ENCODE results near the gene CD79A.
A peak's percentile ranks its signal among the peaks of the same experiment; 100 is the strongest.
"Not testable (repeated sequence)": the region's sequence is repeated elsewhere in the genome, so short reads cannot be mapped to it uniquely, and the experiment has no call there.

The CD79A gene

GRCh38 chr19:41863209-41863931 lies 13.7 kb upstream of the CD79A start:
- DNase-seq: no peak

GRCh38 chr19:41864374-41864773 lies 12.7 kb upstream of the CD79A start:
- no peak for DNase-seq

GRCh38 chr19:41866284-41866683 lies 10.8 kb upstream of the CD79A start:
- DNase-seq: no peak

- DNase-seq: no peak
Observed at GRCh38 chr19:41868120-41868988, 8.7 kb upstream of the CD79A start.

- no peak for DNase-seq
Observed at GRCh38 chr19:41868989-41869300, 8.1 kb upstream of the CD79A start.

GRCh38 chr19:41869374-41869955 lies 7.6 kb upstream of the CD79A start:
- no peak for DNase-seq

GRCh38 chr19:41870401-41870873 lies 6.6 kb upstream of the CD79A start:
- no peak for DNase-seq

GRCh38 chr19:41871573-41872383 lies 5.3 kb upstream of the CD79A start:
- peak; percentile 75 for DNase-seq

- no peak for DNase-seq
Observed at GRCh38 chr19:41872384-41872774, 4.7 kb upstream of the CD79A start.

GRCh38 chr19:41872775-41873647 lies 4.1 kb upstream of the CD79A start:
- DNase-seq: peak; percentile 81

GRCh38 chr19:41875973-41876372 lies 1.1 kb upstream of the CD79A start:
- not testable (repeated sequence) for DNase-seq

GRCh38 chr19:41877916-41878905 lies 1.1 kb downstream of the CD79A start:
- DNase-seq: no peak

GRCh38 chr19:41879080-41879479 lies 2.0 kb downstream of the CD79A start:
- DNase-seq: no peak

- no peak for DNase-seq
Observed at GRCh38 chr19:41879670-41880328, 2.7 kb downstream of the CD79A start.

- no peak for DNase-seq
Observed at GRCh38 chr19:41880329-41880708, 3.2 kb downstream of the CD79A start.

- peak; percentile 81 for DNase-seq
Observed at GRCh38 chr19:41882568-41883462, 5.7 kb downstream of the CD79A start, which contains the start of gene ARHGEF1. Gene ARHGEF1, plus strand, starts transcription at chr19:41883184. Its CDS starts 4,899 bp downstream, at chr19:41888083.

- DNase-seq: no peak
Observed at GRCh38 chr19:41883463-41883820, 6.4 kb downstream of the CD79A start.

- DNase-seq: peak; percentile 91
Observed at GRCh38 chr19:41883821-41884733, 7.0 kb downstream of the CD79A start.
